Stomach smooth muscle (tissue), 2 donors: ENCODE data around the gene ANKS4B.
"Not testable (repeated sequence)": the region's sequence is repeated elsewhere in the genome, so short reads cannot be mapped to it uniquely, and the experiment has no call there.

ENCODE experiments used
- H3K27ac ChIP-seq: one replicate; pipeline ENCODE4 v1.7.0; 2013; ENCODE audit warnings: mild to moderate bottlenecking, low read length, inconsistent platforms
- H3K27me3 ChIP-seq, 2 donors: one replicate each; pipeline ENCODE4 v1.7.0; 2013; ENCODE audit warnings: low read length in 2 of 2; ENCODE audit not compliant: insufficient read depth in 2 of 2, control insufficient read depth in 1 of 2
- H3K36me3 ChIP-seq, 2 donors: one replicate each; pipeline ENCODE4 v1.7.0; 2013; ENCODE audit warnings: low read length in 2 of 2; ENCODE audit not compliant: control insufficient read depth in 2 of 2, insufficient read depth in 2 of 2
- H3K4me1 ChIP-seq: one replicate; pipeline ENCODE4 v1.7.0; 2013; ENCODE audit warnings: low read length; ENCODE audit not compliant: control insufficient read depth, insufficient read depth
- H3K4me3 ChIP-seq, 2 donors: one replicate each; pipeline ENCODE4 v1.7.0; 2013; ENCODE audit warnings: low read length in 2 of 2
- H3K9ac ChIP-seq, 2 donors: one replicate each; pipeline ENCODE4 v1.7.0; 2013; ENCODE audit warnings: low read length in 2 of 2, mild to moderate bottlenecking in 1 of 2
- H3K9me3 ChIP-seq, 2 donors: one replicate each; pipeline ENCODE4 v1.7.0; 2013; ENCODE audit warnings: low read length in 2 of 2; ENCODE audit not compliant: control insufficient read depth in 2 of 2
- donor health status: healthy.
- donor health status: Pancreatic carcinoma.

The ANKS4B gene

DNA sequence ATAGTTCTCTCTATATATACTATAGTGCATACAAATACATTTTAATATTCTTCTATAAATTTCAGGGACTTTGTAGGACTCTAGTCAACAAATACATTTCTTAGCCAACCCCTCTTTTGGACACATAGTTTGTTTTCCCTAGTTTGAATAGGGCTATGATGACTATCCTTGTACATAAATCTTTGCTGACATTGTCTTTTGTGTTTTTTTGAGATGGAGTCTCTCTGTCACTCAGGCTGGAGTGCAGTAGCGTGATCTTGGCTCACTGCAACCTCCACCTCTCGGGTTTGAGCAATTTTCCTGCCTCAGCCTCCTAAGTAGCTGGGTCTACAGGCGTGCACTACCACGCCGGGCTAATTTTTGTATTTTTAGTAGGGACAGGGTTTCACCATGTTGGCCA is 3.3 kb downstream of the ANKS4B start:
- Histone ChIP-seq H3K36me3 (no peaks in the 10 kb centered on the region), H3K27ac (no peak overlapping the region), H3K4me3 (no peak overlapping the region), H3K9me3 (no peaks in the 10 kb centered on the region), H3K9ac (no peak overlapping the region), H3K4me1 (no peaks in the 10 kb centered on the region), H3K27me3 (no peaks in the 10 kb centered on the region)

DNA sequence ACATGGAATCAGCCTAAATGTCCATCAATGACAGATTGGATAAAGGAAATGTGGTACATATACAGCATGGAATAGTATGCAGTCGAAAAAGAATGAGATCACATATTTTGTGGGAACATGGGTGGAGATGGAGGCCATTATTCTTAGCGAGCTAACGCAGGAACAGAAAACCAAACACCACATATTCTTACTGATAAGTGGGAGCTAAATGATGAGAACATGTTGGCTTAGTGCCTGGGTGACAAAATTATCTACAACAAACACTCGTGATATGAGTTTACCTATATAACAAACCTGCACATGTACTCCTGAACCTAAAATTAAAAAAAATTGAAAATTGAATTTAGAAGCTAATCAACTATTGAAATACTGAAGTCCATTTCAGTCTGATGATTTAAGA is 6.1 kb downstream of the ANKS4B start:
- Histone ChIP-seq H3K4me1 (no peaks in the 10 kb centered on the region), H3K27me3 (no peaks in the 10 kb centered on the region), H3K36me3 (no peaks in the 10 kb centered on the region), H3K27ac (no peak overlapping the region), H3K4me3 (no peak overlapping the region), H3K9me3 (no peaks in the 10 kb centered on the region), H3K9ac (no peak overlapping the region)

GRCh38 chr16:21242756-21243155 is 9.3 kb downstream of the ANKS4B start:
- no peaks in the 10 kb centered on the region for H3K36me3 ChIP-seq
- H3K9me3 ChIP-seq = no peaks in the 10 kb centered on the region
- no peak overlapping the region for H3K4me3 ChIP-seq
- no peaks in the 10 kb centered on the region for H3K4me1 ChIP-seq
- H3K9ac ChIP-seq = no peak overlapping the region
- H3K27ac ChIP-seq = no peak overlapping the region
- H3K27me3 ChIP-seq = no peaks in the 10 kb centered on the region

GRCh38 chr16:21244518-21245215 is 11.2 kb downstream of the ANKS4B start:
- H3K9me3 ChIP-seq = no peaks in the 10 kb centered on the region
- H3K27ac ChIP-seq = no peak overlapping the region
- no peaks in the 10 kb centered on the region for H3K36me3 ChIP-seq
- H3K9ac ChIP-seq = no peak overlapping the region
- no peaks in the 10 kb centered on the region for H3K4me1 ChIP-seq
- no peak overlapping the region for H3K4me3 ChIP-seq
- H3K27me3 ChIP-seq = peaks cover 0 to under 1% of the 10 kb centered on the region in 2 donors

DNA sequence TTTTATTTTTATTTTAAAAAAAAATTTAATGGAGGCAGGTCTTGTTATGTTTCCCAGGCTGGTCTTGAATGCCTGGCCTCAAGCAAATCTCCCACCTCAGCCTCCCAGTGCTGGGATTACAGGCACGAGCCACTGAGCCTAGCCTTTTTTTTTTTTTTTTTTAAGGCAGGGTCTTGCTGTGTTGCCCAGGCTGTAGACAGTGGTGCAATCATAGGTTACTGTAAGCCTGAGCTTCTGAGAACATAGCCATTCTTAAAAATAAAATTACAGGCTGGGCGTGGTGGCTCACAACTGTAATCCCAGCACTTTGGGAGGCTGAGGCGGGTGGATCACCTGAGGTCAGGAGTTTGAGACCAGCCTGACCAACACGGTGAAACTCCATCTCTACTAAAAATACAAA is 14.7 kb downstream of the ANKS4B start:
- not testable (repeated sequence) for H3K27ac ChIP-seq, H3K4me1 ChIP-seq, H3K27me3 ChIP-seq, H3K9ac ChIP-seq, H3K36me3 ChIP-seq, H3K4me3 ChIP-seq, H3K9me3 ChIP-seq

GRCh38 chr16:21250072-21250923 is 16.8 kb downstream of the ANKS4B start:
- H3K9me3 ChIP-seq = no peaks in the 10 kb centered on the region
- no peak overlapping the region for H3K4me3 ChIP-seq
- H3K36me3 ChIP-seq = no peaks in the 10 kb centered on the region
- H3K27me3 ChIP-seq = peaks cover 0 to 9% of the 10 kb centered on the region in 2 donors
- no peak overlapping the region for H3K27ac ChIP-seq
- no peaks in the 10 kb centered on the region for H3K4me1 ChIP-seq
- H3K9ac ChIP-seq = no peak overlapping the region

- Histone ChIP-seq H3K27ac (no peak overlapping the region), H3K27me3 (peaks cover 0 to 11% of the 10 kb centered on the region in 2 donors), H3K9me3 (no peaks in the 10 kb centered on the region), H3K36me3 (no peaks in the 10 kb centered on the region), H3K9ac (no peak overlapping the region), H3K4me3 (no peak overlapping the region), H3K4me1 (no peaks in the 10 kb centered on the region)
Measured at GRCh38 chr16:21253470-21253869, 20.0 kb downstream of the ANKS4B start.

- no peak overlapping the region for H3K27ac ChIP-seq
- H3K36me3 ChIP-seq = no peaks in the 10 kb centered on the region
- no peaks in the 10 kb centered on the region for H3K9me3 ChIP-seq
- no peak overlapping the region for H3K9ac ChIP-seq
- H3K4me1 ChIP-seq = no peaks in the 10 kb centered on the region
- peaks cover 0 to 3% of the 10 kb centered on the region in 2 donors for H3K27me3 ChIP-seq
- no peak overlapping the region for H3K4me3 ChIP-seq
Measured at GRCh38 chr16:21256636-21257035, 23.1 kb downstream of the ANKS4B start.

- Histone ChIP-seq H3K27ac (no peak overlapping the region), H3K9me3 (no peaks in the 10 kb centered on the region), H3K4me3 (no peak overlapping the region), H3K36me3 (no peaks in the 10 kb centered on the region), H3K9ac (no peak overlapping the region), H3K27me3 (peaks cover 0 to 3% of the 10 kb centered on the region in 2 donors), H3K4me1 (no peaks in the 10 kb centered on the region)
Measured at GRCh38 chr16:21257284-21257683, 23.8 kb downstream of the ANKS4B start.

- Histone ChIP-seq H3K27me3 (no peaks in the 10 kb centered on the region), H3K9me3 (no peaks in the 10 kb centered on the region), H3K9ac (no peak overlapping the region), H3K36me3 (no peaks in the 10 kb centered on the region), H3K4me3 (no peak overlapping the region), H3K4me1 (no peaks in the 10 kb centered on the region), H3K27ac (no peak overlapping the region)
Measured at GRCh38 chr16:21260870-21261791, 27.6 kb downstream of the ANKS4B start.
